NCI-H1105 (cell line): Measurements from ENCODE around the gene GNAT2.

ENCODE experiments used
- DNase-seq: peaks from one replicate; lab custom pipeline; 2025; lab: John Stamatoyannopoulos, UW

Gene GNAT2

DNA sequence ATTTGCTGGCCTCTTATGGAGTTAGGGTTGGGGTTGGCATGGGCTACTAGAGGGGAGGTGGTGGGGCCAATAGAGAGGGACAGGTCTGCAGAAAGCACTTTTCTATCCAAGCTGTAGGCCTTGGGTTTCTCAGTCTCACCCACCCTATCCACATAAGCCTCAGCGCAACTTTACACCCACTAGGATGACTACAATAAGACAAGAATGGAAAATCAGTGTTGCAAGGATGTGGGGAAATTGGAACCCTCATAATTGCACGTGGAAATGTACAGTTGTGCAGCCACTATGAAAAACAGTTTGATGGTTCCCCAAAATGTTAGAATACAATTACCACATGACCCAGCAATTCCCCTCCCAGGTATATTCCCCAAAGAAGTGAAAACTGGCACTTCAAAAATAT is 22.4 kb upstream of the GNAT2 start:
- DNase-seq: no peak

DNA sequence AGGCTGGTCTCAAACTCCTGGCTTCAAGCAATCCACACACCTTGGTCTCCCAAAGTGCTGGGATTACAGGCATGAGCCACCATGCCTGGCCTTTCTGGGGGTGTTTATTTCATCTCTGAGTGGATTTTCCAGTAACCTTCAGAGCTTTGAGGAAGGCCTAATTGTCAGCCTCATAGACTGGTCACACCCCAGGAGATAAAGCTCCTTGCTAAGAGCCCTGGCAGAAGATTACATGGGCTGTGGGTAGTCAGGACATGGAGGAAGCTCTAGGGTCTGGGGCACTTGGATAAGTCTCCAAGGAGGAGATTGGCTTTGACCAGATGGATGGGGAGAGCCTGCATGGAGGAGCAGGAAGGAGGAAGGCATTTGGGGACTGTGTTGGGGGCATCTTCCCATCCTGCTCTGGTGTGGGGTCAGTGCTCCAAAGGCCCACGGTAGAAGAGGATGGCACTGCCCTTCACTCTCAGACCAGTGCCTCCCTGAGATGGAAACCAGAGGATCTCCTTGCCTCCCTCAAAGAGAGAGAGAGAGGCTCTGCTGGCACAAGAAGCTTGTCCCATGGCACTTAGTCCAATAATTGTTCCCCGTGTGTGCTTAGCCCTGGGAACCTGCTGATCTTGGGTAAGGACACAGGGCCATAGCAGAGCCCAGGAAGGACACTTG is 21.8 kb upstream of the GNAT2 start:
- DNase-seq: no peak

DNA sequence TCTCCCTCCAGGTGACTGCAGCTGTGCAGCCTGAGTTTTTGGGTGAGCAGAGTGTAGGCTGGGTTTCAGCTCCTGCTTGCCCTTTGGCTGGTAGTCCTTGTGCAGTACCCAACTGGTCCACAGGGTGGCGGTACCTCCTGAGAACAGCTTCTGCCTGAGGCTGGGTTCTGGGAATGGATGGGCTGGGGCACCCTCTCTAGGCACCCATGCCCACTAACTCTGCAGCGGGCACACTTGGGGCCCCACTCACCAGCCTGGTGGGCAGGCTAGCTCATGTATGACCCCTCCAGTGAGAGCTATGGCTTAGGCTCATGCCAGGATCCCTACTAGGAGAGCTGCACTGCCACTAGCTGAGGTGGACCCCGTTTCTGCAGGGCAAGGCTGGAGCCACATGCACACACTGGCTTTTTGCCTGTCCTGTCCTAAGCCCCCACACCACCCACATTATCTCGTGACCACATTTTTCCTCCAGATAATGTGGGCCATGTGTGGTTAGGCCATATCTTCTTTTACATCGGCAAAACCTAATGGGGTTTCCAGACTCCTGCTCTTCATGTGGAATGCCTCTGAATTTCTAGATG is 21.0 kb upstream of the GNAT2 start:
- DNase-seq: peak; percentile 60

DNA sequence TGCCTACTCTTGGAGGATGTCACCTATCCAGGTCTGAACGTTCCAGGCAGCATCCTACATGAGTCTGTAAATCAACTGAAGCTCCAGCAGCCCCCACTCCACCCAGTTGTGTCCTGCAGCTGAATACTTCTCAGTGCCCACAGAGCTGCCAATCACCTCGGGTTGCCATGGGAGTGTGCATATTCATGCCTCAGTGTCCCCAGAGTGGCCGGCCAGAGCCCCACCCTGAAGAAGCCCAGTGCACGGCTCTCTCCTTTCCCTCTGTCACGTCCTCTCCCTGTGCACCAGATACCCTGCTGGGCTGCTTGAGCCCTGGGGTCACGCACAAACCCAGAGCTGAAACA is 20.4 kb upstream of the GNAT2 start:
- no peak for DNase-seq

DNA sequence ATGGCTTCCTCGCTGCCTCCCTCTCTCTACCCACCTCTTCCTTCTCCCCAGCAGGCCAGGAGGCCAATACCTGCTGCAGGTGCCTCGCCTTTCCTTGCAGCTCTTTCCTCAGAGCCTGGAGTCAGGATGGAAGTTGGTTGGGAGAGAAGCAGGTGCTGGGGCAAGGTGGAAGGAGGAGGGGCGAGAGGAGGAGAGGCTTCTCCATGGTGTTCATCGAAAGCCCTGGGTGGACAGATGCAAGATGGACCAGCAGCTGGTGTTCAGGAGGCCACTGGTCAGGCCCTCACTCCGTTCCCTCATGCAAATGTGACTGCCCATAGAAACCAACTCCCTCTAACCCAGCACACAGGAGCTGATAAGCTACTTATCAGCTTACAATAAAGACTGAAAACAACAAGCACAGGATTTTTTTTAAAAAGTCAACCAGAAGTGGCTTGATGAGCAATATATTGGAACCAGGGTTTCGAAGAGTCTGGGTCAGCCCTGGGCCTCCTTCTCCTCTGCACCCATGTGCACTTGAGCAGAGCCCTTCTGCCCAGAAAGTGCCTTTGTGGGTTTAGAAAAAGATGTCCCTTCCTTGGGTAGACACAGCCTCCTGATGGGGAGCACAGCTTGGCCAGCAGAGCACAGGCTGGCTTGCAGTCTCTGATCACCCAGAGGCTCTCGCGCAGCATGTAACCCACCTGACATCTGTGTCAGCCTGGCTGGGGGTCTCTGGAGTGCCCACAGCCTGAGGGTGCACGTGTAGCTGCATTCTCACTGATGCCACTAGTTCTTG is 19.8 kb upstream of the GNAT2 start:
- no peak for DNase-seq

DNA sequence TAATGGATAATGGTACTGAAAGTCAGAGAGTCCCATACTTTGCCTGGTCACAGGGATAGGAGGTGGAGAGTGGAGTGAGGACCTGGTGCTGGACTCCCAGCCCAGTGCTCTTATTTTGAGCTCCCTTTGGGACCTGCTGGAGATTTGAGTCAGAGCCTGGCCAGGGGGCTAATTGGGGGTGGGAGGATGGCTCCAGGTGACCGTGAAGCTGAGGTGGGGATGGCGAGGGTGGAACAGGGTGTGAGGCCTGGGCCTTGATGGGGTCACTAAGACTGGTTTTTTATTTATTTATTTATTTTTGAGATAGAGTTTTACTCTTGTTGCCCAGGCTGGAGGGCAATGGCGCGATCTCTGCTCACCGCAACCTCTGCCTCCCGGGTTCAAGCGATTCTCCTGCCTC is 18.0 kb upstream of the GNAT2 start:
- no peak for DNase-seq

DNA sequence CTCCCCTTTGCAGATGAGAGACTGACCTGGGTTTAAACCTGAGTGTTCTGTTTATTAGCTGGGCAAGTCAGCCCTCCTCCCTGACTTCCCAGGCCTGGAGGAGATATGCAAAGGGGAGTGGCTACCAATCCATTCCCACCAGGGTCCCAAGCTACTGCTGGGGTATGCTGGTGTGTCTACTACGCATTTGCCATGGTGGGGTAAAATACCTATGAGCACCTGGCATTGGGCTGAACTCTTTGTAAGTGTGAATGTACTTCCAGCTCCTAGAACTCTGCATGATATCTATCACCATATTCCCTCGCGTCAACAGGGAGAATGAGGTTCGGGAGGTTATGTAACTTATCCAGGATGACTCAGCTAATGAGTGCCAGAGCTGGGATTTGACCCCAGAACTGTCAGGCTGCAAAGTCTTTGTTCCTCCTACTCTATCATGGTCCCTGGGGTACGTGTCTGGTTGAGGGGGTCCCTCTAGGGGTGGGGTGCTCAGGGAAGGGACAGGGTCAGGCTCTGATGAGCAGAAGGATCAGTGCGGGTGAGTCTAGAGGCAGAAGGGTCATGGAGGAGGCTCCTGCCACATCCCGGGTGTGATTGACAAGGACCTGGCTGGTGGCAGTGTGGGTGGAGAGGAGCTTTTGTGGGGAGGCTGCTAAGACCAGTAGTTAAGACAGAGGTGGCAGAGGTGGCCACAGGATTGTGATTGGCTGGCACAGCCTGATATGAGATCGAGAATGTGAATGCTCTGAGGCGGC is 17.0 kb upstream of the GNAT2 start:
- DNase-seq: no peak

DNA sequence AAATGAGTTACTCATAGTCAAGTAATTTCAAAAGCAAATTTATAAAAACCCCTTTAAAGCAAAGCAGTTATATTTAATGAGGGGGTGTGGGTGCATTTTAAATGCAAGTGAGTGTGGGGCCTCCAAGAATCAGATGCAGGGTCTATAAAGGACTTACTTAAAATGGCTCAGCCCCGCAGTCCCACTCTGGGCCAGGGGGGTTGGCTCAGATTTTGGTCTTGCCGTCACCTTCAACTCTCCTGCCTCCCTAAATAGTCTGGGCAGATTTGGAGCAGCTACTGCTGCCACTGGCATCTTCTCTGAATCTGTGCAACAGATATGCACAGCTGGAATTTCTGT is 16.4 kb upstream of the GNAT2 start:
- DNase-seq: no peak

DNA sequence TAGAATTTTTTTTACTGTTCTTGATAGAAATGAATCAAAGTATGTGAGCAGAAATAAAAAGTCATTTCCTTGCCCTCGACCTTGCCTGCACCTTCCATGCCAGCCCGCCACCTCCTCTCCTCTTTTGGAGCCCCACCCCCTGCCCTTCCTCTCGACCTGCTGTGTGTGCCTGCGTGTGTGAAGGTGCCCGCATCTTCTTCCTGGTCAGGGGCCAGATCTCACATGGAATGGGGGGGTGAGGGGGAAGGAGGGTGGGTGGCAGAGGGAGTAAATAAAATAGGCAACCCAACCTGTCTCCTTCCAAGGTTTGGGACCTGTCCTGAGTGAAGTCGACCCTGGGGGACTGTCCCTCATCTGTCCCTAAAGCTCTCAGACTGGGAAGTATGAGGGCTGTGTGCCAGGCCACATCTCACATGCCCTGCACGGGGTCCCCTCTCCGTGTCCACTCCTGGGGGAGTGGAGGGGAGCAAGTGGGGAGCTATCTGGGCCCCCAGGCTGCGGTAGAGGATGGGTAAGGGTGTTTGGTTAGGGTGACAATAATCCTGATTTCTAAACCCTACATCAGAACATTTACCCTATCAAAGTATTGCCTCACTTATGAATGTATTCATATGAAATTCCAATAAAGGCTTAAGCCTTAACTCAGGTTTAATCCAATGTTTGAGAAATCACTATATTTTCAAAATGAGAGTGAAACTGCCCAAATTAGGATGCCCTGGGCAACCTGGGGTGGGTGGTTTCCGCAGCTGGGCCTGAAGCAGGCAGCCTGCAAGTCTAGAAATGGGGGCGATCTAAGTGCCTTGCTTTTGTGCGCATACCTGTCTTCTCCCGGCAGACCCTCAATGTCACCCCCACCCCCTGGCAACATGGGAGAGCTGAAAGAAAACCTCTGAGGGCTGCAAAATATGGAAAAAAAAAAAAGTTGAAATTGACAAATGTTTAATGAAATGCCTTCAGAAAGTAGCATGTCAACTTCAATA is 15.6 kb upstream of the GNAT2 start:
- no peak for DNase-seq

DNA sequence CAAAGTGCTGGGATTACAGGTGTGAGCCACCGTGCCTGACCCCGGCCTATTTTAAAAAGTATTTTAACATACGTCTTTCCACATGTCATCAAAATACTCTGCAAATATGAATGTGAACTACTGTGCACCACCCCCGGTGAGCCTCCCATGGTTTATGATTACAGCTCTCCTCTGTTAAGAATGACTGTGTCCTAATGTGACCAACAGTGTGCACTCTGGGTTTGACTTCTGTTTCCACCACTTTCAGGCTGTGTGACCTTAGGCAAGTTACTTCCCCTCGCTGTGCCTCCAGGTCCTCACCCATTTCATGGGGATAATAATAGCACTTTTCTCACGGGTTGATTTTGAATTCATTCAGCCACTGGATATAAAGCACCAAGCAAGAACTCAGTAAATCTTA is 14.9 kb upstream of the GNAT2 start:
- no peak for DNase-seq

DNA sequence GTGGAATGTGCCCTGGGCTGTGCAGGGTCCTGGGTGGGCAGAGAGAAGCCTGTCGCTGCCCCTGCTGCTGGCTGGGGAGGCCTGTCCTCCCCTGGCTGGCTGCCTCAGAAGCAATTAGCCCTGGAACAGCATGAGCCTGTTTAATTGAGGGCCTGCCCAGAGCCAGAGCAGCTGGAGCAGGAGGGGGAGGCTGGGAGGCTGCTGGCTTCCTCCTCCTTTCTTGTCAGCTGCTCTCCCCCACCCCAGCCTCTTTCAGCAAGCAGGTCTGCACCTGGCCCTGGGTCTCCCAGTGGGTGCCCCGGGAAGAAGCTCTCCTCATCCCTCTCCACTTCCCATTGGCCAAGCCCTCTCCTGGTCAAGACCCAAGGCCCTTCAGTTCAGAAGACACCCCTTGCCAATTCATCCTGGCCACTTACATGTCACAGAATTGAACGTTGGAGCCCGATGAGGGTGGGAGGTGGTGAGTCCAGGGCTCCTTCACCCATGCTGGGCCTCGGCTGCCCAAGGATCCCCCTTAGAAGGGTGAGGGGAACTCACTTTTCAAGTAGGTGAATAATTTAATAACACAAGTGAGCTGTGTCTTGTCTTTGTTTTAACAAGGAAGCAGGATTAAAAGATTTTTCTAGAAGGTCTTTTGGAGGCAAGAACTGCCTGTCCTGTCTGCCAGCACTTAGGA is 13.4 kb upstream of the GNAT2 start:
- DNase-seq: peak; percentile 95

DNA sequence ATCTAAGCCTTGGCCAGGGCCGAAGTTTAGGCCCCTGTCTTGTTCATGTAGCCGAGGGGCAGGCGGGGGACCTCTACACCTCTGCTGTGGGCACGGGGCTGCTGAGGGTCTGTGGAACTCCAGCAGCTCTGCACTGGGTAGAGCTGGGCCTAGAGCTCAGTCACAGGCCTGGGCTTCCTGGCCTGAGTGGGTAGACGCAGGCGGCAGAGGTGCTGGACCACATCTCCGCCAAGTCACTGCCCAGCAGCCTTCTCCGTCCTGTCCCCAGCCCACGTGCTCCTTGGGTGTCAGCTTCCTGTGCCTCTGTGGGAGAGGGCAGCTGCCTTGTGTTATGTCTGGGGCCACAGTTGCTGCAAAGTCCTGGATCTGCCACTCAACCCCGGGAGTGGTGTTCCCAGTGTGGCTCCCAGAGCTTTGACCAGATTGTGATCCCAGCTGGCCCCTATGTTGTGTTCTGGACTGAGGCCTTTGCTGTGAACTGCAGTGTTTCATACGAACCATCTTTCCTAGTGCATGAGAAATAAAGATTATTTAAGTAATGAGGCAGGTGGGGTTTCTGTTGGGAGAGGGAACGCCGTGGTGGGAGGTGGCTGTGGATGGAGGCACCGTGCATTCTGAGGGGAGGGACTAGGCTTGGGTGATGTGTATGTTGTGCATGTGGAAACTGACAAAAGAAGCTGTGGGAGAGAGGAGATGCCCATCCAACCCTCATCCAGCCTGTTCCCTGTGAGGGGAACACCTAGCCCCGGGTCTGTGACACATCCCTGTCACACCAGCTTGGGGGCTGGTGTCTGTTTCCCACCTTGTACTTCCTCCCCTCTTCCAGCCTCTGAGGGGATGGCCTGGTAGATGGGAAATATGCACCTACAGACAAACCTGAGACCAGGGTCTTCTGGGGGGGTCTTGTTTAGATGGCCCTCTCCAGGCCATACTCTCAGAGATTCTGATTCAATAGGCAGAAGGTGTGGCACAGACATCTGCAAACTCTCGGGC is 12.4 kb upstream of the GNAT2 start:
- DNase-seq: no peak

DNA sequence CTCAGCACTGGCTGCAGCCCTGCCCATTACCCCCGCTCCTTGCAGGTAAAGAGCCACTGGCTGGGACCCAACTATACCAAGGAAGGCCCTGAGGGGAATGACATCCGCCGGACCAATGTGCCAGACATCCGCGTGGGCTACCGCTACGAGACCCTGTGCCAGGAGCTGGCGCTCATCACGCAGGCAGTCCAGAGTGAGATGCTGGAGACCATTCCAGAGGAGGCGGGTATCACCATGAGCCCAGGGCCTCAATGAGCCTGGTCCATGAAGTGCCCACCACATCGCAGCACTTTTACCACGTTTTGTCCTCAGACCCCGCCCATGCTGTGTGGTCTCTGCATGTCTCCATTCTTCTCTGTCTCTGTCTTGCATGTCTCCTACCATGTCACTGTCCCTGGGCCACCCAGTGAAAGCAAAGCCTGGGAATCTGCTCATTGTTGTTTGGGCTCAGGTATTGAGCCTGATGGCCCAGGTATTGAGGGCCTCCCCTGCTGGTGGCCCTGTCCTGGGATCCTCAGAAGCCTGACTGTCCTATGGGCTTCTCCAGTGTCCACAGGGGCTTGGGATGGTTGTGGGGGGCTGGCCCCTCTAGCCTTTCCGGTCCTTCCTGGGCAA is 11.6 kb upstream of the GNAT2 start:
- DNase-seq: no peak

DNA sequence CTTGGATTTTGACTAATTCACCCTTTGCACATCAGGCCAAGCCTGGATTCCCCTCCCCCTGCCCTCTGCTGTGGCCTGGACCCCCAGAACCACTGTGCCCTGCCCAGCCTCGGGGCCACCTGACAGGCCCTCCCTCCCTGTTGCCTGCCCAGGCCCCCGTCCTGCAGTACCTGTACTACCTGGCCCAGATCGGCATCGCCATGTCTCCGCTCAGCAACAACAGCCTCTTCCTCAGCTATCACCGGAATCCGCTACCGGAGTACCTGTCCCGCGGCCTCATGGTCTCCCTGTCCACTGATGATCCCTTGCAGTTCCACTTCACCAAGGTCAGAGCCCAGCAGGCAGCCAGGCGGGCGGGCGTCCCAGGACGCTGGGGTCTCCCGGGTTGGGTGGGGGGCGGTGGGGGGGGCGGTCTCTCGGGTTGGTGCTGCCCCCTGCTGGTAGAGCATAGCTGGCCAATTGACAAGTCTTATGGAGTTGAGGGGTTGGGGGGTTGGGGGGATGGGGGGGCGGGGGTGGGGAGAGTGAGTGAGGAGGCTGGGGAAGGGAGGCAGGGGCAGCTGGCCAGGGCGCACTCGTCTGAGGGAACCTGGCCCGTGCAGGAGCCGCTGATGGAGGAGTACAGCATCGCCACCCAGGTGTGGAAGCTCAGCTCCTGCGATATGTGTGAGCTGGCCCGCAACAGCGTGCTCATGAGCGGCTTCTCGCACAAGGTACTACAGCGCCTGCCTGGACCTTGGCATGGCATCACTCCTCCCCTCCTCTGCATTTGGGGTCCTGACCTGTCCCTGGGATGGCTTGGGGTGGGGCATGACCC is 10.9 kb upstream of the GNAT2 start:
- DNase-seq: no peak

DNA sequence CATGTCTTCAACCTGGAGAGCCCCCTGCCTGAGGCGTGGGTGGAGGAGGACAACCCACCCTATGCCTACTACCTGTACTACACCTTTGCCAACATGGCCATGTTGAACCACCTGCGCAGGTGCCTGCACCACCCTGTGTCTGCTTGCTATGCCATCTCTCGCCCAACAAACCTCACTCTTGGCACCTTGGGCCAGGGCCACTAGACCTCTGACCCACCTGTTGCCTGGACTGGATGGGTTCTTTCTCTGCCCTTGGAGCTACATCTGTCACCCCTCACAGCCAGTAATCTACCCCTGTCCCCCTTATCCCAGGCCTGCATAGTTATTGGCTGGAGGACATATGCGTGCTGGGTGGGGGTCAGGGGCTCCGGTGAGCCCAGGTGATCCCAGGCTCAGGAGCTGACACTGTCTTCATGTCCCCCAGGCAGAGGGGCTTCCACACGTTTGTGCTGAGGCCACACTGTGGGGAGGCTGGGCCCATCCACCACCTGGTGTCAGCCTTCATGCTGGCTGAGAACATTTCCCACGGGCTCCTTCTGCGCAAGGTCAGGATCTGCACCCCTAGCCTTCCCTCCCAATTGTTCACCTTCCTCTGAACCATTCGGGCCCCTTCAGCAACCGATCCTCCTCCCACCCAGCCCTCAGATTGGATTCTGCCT is 10.1 kb upstream of the GNAT2 start:
- no peak for DNase-seq

DNA sequence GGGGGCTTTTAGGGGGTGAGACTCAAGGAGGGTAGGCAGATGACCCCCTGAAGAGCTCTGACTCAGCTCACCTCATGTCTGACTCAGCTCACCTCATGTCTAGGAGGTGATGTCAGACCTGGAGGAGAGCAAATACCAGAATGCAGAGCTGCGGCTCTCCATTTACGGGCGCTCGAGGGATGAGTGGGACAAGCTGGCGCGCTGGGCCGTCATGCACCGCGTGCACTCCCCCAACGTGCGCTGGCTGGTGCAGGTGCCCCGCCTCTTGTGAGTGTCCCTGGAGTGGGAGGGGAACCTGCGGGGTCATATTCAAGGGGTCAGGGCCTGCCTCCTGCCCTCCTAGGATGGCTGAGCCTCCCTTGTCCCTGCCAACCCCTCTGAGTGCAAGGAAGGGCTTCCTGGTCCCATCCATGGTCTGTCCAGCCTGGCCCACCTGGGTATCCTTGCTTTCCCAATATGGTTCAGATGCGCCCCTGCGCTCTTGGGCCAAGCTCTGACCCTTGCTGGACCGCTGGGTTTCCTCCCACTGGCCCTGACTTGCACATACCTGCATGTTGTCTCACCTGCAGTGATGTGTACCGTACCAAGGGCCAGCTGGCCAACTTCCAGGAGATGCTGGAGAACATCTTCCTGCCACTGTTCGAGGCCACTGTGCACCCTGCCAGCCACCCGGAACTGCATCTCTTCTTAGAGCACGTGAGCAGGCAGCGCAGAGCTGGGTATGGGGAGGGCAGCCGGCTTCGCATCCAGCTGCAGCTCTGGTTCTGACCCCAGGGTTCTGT is 9.3 kb upstream of the GNAT2 start:
- DNase-seq: no peak

DNA sequence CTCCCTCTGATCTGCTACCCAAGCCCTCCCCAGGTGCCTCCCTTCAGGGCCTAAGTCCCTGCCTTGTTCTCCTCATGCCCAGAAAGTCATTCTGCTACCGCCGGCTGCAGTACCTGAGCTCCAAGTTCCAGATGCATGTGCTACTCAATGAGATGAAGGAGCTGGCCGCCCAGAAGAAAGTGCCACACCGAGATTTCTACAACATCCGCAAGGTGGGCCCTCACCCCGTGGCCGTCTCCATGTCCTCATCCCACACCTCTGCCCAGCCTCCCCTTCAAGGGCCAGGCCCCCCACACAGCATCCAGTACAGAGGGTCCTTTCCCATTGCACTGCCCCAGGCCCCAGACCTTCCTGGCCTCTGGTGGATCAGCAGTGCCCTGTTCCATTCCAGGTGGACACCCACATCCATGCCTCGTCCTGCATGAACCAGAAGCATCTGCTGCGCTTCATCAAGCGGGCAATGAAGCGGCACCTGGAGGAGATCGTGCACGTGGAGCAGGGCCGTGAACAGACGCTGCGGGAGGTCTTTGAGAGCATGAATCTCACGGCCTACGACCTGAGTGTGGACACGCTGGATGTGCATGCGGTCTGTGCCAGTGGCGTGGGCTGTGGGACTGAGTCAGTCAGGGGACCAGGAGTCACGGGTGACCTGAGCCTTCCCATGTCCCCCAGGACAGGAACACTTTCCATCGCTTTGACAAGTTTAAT is 8.4 kb upstream of the GNAT2 start:
- no peak for DNase-seq
